ENCODE data around the gene NBPF6.
"Not testable (repeated sequence)": the region's sequence is repeated elsewhere in the genome, so short reads cannot be mapped to it uniquely, and the experiment has no call there.

The NBPF6 gene

DNA sequence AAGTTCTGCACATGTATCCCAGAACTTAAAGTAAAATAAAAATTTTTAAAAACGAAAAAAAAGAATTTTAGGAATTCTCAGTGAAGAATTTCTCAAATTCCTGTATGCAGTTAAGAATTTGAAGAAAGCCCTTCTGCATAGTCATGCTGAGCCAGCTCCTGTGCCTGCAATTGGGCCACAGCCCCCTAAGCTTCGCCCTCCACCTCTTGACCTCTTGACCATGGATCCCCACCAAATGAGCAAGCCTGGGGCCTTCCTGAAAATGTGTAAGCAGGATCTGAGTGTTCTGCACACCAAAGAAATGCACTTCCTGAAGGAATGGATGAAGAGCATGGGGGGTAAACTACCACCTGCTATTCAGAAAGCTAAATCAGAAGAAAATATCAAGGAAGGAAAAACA, 52.0 kb downstream of the NBPF6 start:
- no peak for DNase-seq (ENCODE audit: low read depth in 2 of 2)

DNA sequence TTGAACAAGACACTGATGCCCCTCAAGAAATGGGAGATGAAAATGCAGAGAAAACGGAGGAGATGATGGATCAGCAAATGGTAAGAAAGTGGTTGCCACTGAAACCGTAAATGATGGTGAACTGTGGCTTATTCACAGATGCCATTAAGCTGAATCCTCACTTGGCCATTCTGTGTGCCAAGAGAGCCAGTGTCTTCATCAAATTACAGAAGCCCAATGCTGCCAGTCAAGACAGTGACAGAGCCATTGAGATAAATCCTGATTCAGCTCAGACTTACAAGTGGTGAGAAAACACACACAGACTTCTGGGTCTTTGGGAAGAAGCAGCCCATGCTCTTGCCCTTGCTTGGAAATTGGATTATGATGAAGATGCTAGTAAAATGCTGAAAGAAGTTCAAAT, 52.5 kb downstream of the NBPF6 start:
- DNase-seq (ENCODE audit: low read depth in 2 of 2) = no peak

DNA sequence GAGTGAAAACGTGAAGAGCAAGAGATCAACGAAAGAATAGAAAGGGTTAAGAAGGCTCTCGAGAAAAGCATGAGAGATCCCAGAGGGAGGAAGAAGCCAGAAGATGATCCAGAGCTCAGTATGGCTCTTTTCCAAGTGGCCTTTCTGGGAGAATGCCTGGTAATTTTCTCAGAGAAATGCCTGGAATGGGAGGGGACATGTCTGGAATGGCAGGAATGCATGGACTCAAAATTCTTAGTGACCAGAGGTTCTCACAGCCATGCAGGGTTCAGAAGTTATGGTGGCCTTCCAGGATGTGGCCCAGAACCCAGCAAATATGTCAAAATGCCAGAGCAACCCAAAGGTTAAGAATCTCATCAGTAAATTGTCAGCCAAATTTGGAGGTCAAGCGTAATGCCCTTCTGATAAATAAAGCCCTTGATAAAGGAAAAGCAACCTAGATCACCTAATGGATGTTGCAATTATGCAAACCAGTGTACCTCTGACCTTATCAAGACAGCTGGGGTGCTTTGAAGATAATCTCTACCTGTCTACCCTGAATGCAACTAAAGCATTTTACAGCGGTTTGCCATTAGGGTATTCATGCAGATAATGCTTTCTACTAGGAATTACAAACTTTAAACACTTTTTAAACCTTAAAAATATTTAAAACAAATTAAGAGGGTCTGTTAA, 53.1 kb downstream of the NBPF6 start:
- DNase-seq (ENCODE audit: low read depth in 2 of 2) = no peak

DNA sequence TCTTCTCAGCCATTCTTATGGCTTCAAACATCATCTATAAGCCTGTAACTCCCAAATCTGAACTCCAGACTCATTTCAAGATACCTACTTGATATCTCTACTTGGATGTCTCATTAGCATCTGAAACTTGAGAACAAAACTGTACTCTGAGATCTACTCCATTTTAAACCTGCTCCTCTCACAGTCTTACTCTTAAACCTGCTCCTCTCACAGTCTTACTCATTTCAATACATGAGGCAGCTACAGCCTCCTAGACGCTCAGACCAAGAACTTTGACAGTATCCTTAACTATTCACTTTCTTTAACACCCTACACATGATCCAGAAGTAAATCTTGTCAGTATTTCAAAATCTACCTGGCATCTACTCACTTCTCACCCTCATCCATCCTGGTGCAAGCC, 54.3 kb downstream of the NBPF6 start:
- no peak for DNase-seq (ENCODE audit: low read depth in 2 of 2)

DNA sequence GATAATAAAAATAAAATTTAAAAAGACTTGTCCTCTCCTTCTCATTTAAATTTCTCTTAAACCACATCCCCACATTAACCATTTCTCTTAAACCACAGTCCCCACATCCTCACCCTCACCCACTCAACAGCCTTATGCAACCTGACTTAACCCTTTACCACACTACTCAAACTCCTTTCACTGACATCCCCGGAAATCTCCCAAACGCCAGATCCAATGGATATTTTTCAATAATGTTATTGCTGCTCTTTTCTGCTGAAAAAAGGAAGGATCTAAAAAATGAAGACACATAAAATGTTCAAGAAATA, 55.6 kb downstream of the NBPF6 start:
- DNase-seq (ENCODE audit: low read depth in 2 of 2) = no peak

DNA sequence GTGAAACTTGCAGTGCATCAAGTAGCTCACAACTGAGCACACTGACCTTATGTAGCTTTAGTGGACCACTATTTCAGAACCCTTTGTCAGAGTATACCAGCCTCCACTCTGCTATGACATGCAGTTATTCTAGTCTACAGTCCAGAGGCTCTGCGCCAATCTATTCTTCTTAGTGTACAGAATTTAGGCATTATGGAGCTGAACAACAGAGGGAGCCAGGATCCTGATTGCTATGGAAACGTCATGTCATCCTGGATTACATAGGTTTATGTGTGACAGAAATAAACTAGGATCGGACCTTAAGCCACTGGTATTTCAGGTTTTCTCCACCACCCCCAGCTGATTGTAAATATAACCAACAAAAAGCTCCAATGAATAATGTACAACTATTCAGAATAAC, 61.6 kb downstream of the NBPF6 start:
- DNase-seq (ENCODE audit: low read depth in 2 of 2) = no peak

DNA sequence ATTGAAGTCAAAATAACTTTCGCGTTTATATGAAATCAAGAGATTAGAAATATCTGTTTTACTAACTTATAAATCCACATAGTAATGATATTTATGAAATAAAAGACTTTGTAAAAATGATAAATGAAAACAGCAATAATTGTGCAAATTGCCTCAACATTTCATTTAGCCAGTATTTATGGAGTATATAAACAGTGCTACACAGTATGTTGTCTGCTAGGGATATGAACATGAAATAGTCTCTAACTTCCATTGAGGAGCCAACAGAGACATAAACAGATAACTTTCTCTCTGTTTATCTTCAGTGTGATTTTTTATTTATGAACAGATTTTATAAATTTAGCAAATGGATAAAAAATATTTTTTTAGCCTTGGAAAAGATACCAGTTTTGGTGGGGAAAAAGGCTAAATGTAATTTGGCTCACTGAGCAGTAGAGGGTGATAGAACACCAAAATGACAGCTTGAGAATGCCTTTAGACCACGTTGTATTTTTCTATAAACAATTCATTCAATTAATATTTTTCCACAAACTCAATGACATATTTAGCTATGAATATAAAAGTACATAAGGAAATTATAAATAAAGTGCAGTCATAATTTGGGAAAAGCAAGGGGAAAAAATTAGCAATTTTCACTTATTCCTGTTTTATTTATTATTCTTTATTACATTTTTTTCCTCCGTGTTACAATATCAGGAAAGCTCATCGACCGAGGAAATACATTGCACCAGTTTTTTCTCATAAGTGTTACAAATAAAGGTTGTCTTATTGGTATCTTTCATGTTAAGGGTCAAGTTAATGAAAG, 62.3 kb downstream of the NBPF6 start:
- no peak for DNase-seq (ENCODE audit: low read depth in 2 of 2)

DNA sequence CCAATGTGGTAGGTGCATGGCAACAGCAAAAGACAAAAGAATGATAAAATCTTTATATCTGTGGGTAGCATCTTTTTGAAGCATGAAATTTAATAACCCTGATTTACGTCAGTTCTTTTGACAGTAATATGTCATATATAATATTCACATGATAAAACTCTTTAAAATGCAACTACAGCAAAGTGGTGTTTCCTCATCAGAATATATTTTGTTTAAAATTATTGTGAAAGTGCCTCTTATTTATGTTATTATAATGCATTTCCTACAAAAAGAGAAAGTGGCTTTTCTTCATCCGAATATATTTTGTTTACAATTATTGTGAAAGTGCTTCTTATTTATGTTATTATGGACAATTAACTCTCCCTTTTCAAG, 62.9 kb downstream of the NBPF6 start:
- no peak for DNase-seq (ENCODE audit: low read depth in 2 of 2)

DNA sequence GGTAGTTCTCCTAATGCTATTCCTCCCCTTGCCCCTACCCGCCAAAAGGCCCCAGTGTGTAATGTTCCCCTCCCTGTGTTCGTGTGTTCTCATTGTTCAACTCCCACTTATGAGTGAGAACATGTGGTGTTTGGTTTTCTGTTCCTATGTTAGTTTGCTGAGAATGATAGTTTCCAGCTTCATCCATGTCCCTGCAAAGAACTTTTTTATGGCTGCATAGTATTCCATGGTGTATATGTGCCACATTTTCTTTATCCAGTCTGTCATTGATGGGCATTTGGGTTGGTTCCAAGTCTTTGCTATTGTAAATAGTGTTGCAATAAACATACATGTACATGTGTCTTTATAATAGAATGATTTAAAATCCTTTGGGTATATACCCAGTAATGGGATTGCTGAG, 63.8 kb downstream of the NBPF6 start:
- not testable (repeated sequence) for DNase-seq (ENCODE audit: low read depth in 2 of 2)

DNA sequence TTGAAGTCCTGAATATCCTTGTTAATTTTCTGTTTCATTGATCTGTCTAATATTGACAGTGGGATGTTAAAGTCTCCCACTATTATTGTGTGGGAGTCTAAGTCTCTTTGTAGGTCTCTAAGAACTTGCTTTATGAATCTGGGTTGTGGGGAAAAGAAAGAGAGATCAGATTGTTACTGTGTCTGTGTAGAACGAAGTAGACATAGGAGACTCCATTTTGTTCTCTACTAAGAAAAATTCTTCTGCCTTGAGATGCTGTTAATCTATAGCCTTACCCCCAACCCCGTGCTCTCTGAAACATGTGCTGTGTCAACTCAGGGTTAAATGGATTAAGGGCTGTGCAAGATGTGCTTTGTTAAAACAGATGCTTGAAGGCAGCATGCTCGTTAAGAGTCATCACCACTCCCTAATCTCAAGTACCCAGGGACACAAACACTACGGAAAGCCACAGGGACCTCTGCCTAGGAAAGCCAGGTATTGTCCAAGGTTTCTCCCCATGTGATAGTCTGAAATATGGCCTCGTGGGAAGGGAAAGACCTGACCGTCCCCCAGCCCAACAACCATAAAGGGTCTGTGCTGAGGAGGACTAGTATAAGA, 67.3 kb downstream of the NBPF6 start:
- DNase-seq (ENCODE audit: low read depth in 2 of 2) = not testable (repeated sequence)

Measured in stimulated activated CD4-positive, alpha-beta T cell treated with anti-CD3 and anti-CD28 coated beads, Interleukin-12 subunit alpha, Interleukin-12 subunit beta, amount 100 ng/mL, for 24 hours (primary cell).